ENCODE measurements around the gene CTRB1. TPM values are rescaled to one million over a fixed set of nuclear protein-coding genes. Genes with fewer than 3 reads are reported as not detected.

Gene CTRB1
- not detected in 2 replicates for total RNA-seq (2016; rRNA removed; fragmentation: Illumina TruSeq; extraction: Trizol)
- not detected in 2 replicates for total RNA-seq (2016; cell fraction: cytosol; rRNA removed; fragmentation: Illumina TruSeq; extraction: Trizol; ENCODE audit: low read depth)
- total RNA-seq (2016; cell fraction: insoluble cytoplasmic fraction; rRNA removed; fragmentation: Illumina TruSeq; extraction: Trizol) = not detected in 2 replicates
- total RNA-seq (2016; cell fraction: membrane; rRNA removed; fragmentation: Illumina TruSeq; extraction: Trizol) = not detected in 2 replicates
- total RNA-seq (2016; cell fraction: nucleus; rRNA removed; fragmentation: Illumina TruSeq; extraction: Trizol) = not detected in 2 replicates
- 0.55 TPM in 1 of 2 replicates, not detected in the other for polyA plus RNA-seq (2011; rRNA removed)
- polyA plus RNA-seq (2011; cell fraction: cytosol; rRNA removed) = 0.13 and 0.14 TPM in 2 replicates
- 0.47 TPM in 1 of 2 replicates, not detected in the other for polyA plus RNA-seq (2011; cell fraction: nucleus; rRNA removed)
- polyA plus RNA-seq (2012) = not detected in 2 replicates
- not detected in 2 replicates for polyA plus RNA-seq (2016; cell fraction: cytosol; fragmentation: Illumina TruSeq; extraction: Trizol; ENCODE audit: low read depth)
- not detected in 2 replicates for polyA plus RNA-seq (2016; cell fraction: insoluble cytoplasmic fraction; fragmentation: Illumina TruSeq; extraction: Trizol; ENCODE audit: low read depth)
- polyA plus RNA-seq (2016; cell fraction: membrane; fragmentation: Illumina TruSeq; extraction: Trizol; ENCODE audit: low read depth) = not detected in 2 replicates
- polyA plus RNA-seq (2016; cell fraction: nucleus; fragmentation: Illumina TruSeq; extraction: Trizol; ENCODE audit: insufficient read depth, low read depth) = not detected in 2 replicates
- not detected in 2 replicates for polyA minus RNA-seq (2011; rRNA and poly(A)+ RNA removed; ENCODE audit: low replicate concordance)
- not detected in 2 replicates for polyA minus RNA-seq (2011; cell fraction: cytosol; rRNA and poly(A)+ RNA removed)
- not detected in 2 replicates for polyA minus RNA-seq (2011; cell fraction: nucleus; rRNA and poly(A)+ RNA removed)
- not detected for Bru-seq, nascent RNA
- BruChase-seq, experiment 1, labeled RNA remaining after a 6-hour chase = percentile 25 among the genes with signal in this experiment
- percentile 11 among the genes with signal in this experiment for BruChase-seq, experiment 2, labeled RNA remaining after a 2-hour chase
- long read RNA-seq, experiment 1 = 0 reads
- long read RNA-seq, experiment 2 = 0 reads

DNA sequence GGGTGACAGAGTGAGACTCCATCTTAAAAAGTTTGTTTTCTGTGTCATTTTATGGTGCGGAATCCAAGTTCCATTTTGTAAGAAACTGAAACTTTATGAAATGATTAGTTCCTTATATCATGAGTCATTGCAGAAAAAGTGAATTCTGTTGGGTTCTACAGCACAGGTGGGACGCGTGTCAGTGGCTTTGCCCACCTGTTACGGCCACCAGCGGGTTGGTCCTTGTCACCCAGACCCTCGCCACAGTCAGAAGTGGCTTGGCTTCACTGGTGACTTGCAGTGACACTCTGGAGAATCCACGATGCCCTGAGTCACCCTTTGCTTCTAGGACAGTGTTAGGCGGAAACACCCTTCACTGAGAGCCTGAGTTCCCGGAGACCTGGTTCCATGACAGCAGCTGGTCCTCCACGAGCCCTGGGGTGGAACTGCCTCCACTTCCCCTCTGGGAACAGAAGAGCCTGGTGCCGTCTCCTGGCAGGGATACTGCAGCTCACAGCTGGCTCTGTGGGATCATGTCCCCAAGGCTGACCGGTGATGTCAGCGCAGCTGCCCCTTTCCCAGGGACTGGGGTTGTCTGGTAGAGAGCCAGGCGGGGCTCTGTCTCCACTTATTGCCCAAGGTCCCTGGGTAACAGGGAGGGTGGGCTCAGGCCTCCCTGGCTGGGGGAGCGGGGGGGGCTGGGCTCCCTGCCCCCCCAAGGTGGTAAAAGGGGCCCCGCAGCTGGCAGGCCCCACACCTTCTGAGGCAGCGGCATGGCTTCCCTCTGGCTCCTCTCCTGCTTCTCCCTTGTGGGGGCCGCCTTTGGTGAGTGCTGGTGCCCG, at the start of gene CTRB1:
CTRB1 (plus strand) TSS at position 733 of the 821 bp plus-strand sequence; CDS start at position 753, 20 bp downstream.
- no TSS peak for BruUV-seq (replicated peaks)
- 38% methylated on average over 11 of the region's 19 CpGs for whole genome bisulfite sequencing (ENCODE audit: low lambda C conversion rate)
- no peaks in the 10 kb centered on the region for H3K79me2 ChIP-seq (ENCODE audit: insufficient read depth, low read length)
- no peak within 1 kb of the TSS for H3K27ac ChIP-seq (ENCODE audit: extremely low read length, insufficient read depth, low read length)
- peaks cover 63% of the 10 kb centered on the region for H3K4me1 ChIP-seq (ENCODE audit: insufficient read depth, low read length)
- FAIRE-seq = no peak
- no peaks in the 10 kb centered on the region for H3K36me3 ChIP-seq (replicated peaks in 1 of 2; ENCODE audit: control insufficient read depth in 1 of 2, insufficient read depth in 2 of 2, low read length in 2 of 2)
- H3K9ac ChIP-seq (ENCODE audit: insufficient read depth, low read depth, low read length) = peak within 1 kb of the TSS; percentile 44; the same call in 1 of the 2 replicates
- H3K4me2 ChIP-seq (ENCODE audit: low read depth, low read length) = peak within 1 kb of the TSS; percentile 78
- intact Hi-C loops (cut with micrococcal nuclease; ENCODE audit: unreplicated experiment) (no loop called here), in situ Hi-C loops (cut with HindIII; ENCODE audit: extremely low pct_ligation_motif_present, low pct_unique_long_range_greater_than_20kb) (no loop called here)
- POLR2A ChIA-PET = interaction anchor here (0.9 to 1.3 kb wide), 2 partner anchors 15 to 27 kb away, joined by 3 read pairs; no protein-coding TSS in a partner anchor
- CTCF ChIA-PET (ENCODE audit: low intra/inter-chr PET ratio, low total read pairs) = no interaction called here
- peak; percentile 54 for ATAC-seq
- H3K9me3 ChIP-seq (ENCODE audit: low read length) = no peaks in the 10 kb centered on the region
- H3K27me3 ChIP-seq (ENCODE audit: control insufficient read depth in 1 of 2, insufficient read depth in 2 of 2, low read length in 2 of 2) = peaks cover 4 to 39% of the 10 kb centered on the region in 2 experiments; a peak in 3 of 5 replicates
- no peak for DNase-seq (ENCODE audit: low spot score)
- H2AFZ ChIP-seq (ENCODE audit: low read length) = no peak within 1 kb of the TSS
- no peaks in the 10 kb centered on the region for H4K20me1 ChIP-seq (ENCODE audit: insufficient read depth, low read length)
- peak within 1 kb of the TSS in 2 of 3 experiments; percentile 27 to 60; a peak in 4 of 6 replicates for H3K4me3 ChIP-seq (replicated peaks in 1 of 3; ENCODE audit: insufficient read depth in 1 of 3, low read depth in 2 of 3, low read length in 3 of 3)
- TF ChIP-seq ZNF546 (CRISPR knock-in tag; conservative IDR thresholded peaks at IDR 0.05) (no peak), ZBTB21 (CRISPR knock-in tag; IDR thresholded peaks at IDR 0.05) (no peak), TAF1 (CRISPR knock-in tag; IDR thresholded peaks at IDR 0.05) (no peak), NR3C1 (CRISPR knock-in tag; IDR thresholded peaks at IDR 0.05) (no peak), ZC3H4 (CRISPR knock-in tag; IDR thresholded peaks at IDR 0.05; ENCODE audit: borderline replicate concordance) (no peak), SNRNP70 (IDR thresholded peaks at IDR 0.05; ENCODE audit: low read depth, low read length) (no peak), SMARCC2 (IDR thresholded peaks at IDR 0.05) (no peak), ZNF564 (CRISPR knock-in tag; IDR thresholded peaks at IDR 0.05) (no peak), ZSCAN31 (CRISPR knock-in tag; IDR thresholded peaks at IDR 0.05; ENCODE audit: low read depth) (peak; percentile 43; the same call in 1 of the 2 replicates), ZNF329 (CRISPR knock-in tag; IDR thresholded peaks at IDR 0.05; ENCODE audit: low read depth) (no peak), ZNF687 (CRISPR knock-in tag; IDR thresholded peaks at IDR 0.05) (peak; percentile 54), ZNF883 (CRISPR knock-in tag; IDR thresholded peaks at IDR 0.05; ENCODE audit: not compliant biosample characterization) (no peak)
- TF ChIP-seq, protein P1, sequence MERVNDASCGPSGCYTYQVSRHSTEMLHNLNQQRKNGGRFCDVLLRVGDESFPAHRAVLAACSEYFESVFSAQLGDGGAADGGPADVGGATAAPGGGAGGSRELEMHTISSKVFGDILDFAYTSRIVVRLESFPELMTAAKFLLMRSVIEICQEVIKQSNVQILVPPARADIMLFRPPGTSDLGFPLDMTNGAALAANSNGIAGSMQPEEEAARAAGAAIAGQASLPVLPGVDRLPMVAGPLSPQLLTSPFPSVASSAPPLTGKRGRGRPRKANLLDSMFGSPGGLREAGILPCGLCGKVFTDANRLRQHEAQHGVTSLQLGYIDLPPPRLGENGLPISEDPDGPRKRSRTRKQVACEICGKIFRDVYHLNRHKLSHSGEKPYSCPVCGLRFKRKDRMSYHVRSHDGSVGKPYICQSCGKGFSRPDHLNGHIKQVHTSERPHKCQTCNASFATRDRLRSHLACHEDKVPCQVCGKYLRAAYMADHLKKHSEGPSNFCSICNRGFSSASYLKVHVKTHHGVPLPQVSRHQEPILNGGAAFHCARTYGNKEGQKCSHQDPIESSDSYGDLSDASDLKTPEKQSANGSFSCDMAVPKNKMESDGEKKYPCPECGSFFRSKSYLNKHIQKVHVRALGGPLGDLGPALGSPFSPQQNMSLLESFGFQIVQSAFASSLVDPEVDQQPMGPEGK (CRISPR knock-in tag; IDR thresholded peaks at IDR 0.05) = peak; percentile 56
